ENCODE results near the gene MAP3K14. TPM values are rescaled to one million over a fixed set of nuclear protein-coding genes. Genes with fewer than 3 reads are reported as not detected.

The MAP3K14 gene
- total RNA-seq, 1 donor from 2014 or later = 9.8 TPM

DNA sequence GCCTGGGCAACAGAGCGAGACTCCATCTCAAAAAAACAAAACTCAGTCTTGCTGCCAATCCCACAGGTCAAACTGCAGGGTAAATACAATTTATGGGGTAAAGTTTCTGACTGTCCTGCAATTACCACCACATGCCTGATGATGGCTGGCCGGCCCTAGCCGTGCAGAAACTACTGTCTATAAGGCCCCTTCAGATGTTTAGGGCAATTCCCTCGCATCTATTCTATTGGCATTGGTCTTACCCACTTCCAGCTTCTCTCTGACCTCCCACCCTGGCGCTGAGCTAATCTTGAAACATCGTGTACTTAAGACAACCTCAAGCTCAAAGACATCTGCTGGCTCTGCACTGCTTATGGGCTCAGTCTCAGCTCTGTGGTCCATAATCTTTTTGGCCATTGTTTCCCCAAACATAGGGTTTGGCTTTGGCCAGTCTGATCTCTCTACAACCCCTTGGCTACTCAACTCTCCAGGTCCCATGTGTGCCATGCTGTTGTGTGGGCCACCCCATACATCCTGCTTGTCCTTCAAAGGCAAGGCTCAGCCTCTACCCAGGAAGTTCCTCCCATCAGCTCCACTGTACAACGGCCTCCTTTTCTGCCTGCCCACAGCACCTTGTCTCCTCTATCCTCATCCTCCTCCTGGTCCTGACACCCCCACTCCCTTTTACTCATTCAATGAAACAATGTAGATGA, 16.6 kb downstream of the MAP3K14 start:
- no peak overlapping the region for H3K4me3 Mint-ChIP-seq
- H3K4me1 Mint-ChIP-seq = peaks cover 27% of the 10 kb centered on the region
- peak overlapping the region; percentile 30 for H3K27ac Mint-ChIP-seq
- H3K27me3 Mint-ChIP-seq (ENCODE audit: low read depth) = no peaks in the 10 kb centered on the region
- DNase-seq (ENCODE audit: low spot score in 2 of 2, unreplicated experiment in 2 of 2) = no peak
- no peaks in the 10 kb centered on the region for H3K9me3 Mint-ChIP-seq
- H3K36me3 Mint-ChIP-seq = peaks cover 6% of the 10 kb centered on the region
- TF ChIP-seq, protein P1, sequence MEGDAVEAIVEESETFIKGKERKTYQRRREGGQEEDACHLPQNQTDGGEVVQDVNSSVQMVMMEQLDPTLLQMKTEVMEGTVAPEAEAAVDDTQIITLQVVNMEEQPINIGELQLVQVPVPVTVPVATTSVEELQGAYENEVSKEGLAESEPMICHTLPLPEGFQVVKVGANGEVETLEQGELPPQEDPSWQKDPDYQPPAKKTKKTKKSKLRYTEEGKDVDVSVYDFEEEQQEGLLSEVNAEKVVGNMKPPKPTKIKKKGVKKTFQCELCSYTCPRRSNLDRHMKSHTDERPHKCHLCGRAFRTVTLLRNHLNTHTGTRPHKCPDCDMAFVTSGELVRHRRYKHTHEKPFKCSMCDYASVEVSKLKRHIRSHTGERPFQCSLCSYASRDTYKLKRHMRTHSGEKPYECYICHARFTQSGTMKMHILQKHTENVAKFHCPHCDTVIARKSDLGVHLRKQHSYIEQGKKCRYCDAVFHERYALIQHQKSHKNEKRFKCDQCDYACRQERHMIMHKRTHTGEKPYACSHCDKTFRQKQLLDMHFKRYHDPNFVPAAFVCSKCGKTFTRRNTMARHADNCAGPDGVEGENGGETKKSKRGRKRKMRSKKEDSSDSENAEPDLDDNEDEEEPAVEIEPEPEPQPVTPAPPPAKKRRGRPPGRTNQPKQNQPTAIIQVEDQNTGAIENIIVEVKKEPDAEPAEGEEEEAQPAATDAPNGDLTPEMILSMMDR (IDR thresholded peaks at IDR 0.05; ENCODE audit: unreplicated experiment) = no peak

DNA sequence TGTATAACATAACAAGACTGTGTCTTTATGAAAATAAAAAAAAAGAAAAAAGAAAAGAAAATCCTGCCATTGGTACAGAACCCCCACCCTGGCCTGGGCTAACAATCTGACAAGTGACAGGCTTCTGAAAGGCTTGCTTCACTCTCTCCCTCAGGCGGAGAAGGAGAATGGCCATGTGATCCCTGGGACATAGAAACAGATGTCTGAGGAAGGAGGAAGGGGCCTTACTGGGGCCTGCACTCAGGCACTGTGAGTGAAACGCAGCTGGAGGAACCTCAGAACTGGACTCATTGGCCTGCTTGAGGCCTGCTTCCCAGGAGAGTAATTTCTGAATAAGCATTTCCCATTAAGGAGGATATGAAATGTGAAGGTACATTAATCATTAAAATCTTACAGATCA, 17.5 kb downstream of the MAP3K14 start:
- Mint-ChIP-seq H3K4me3 (no peak overlapping the region), H3K36me3 (peaks cover 1% of the 10 kb centered on the region), H3K27ac (peak overlapping the region; percentile 84), H3K4me1 (peaks cover 34% of the 10 kb centered on the region), H3K27me3 (ENCODE audit: low read depth) (no peaks in the 10 kb centered on the region), H3K9me3 (no peaks in the 10 kb centered on the region)
- DNase-seq (ENCODE audit: low spot score in 2 of 2, unreplicated experiment in 2 of 2) = no peak
- TF ChIP-seq, protein P1 (IDR thresholded peaks at IDR 0.05; ENCODE audit: unreplicated experiment) = no peak

DNA sequence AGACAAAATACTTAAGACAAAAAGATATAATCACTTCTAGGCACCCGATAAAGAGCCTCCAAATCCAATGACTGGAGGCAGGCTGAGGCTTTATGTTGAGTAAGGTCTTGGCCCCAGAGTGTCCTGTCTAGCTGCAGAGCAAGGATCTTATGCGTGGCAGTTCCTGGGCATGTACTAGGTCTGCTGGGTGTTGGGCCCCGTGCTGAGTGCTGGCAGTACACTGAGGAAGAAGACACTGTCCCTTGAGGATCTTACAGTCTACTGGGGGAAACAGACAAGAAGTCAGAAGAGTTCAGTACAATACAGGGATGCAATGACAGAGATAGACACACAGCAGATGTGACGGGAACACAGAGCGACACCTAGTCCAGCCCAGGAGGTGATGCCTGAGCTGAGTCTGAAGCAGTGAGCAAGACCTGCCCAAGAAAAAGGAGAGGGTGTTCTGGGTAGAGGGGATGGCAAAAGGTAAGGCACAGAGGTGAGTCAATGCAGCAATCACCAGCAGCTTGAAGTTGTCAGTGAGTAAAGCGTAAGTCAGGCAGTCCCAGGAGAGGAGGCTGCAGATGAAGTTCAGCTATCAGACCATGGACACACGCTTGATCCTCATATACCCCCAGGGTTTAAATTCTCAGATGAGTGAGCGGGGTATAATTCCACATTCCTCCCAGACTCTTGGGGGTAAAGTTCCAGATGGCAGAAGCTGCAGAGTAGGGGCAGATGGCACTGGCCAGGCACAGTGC, 18.1 kb downstream of the MAP3K14 start:
- TF ChIP-seq, protein P1 (IDR thresholded peaks at IDR 0.05; ENCODE audit: unreplicated experiment) = no peak
- H3K36me3 Mint-ChIP-seq = no peaks in the 10 kb centered on the region
- H3K4me3 Mint-ChIP-seq = no peak overlapping the region
- no peaks in the 10 kb centered on the region for H3K9me3 Mint-ChIP-seq
- no peaks in the 10 kb centered on the region for H3K27me3 Mint-ChIP-seq (ENCODE audit: low read depth)
- H3K4me1 Mint-ChIP-seq = peaks cover 41% of the 10 kb centered on the region
- no peak for DNase-seq (ENCODE audit: low spot score in 2 of 2, unreplicated experiment in 2 of 2)
- H3K27ac Mint-ChIP-seq = peak overlapping the region; percentile 84

DNA sequence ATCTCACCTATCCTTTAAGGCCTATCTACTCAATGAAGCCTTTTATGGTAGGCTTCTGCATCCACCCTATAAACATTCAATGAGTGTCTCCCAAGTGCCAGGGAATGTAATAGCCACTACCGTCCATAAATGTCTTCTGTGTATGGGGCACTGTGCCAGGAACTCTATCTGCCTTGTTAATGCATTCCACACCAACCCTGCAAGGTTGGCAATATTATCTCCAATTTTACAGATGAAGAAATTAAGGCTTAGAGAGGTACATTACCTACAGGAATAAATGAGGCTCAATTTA, 20.0 kb downstream of the MAP3K14 start:
- Mint-ChIP-seq H3K4me3 (no peak overlapping the region), H3K4me1 (peaks cover 49% of the 10 kb centered on the region), H3K9me3 (no peaks in the 10 kb centered on the region), H3K27me3 (ENCODE audit: low read depth) (no peaks in the 10 kb centered on the region), H3K27ac (no peak overlapping the region), H3K36me3 (no peaks in the 10 kb centered on the region)
- no peak for DNase-seq (ENCODE audit: low spot score in 2 of 2, unreplicated experiment in 2 of 2)
- TF ChIP-seq, protein P1 (IDR thresholded peaks at IDR 0.05; ENCODE audit: unreplicated experiment) = no peak

DNA sequence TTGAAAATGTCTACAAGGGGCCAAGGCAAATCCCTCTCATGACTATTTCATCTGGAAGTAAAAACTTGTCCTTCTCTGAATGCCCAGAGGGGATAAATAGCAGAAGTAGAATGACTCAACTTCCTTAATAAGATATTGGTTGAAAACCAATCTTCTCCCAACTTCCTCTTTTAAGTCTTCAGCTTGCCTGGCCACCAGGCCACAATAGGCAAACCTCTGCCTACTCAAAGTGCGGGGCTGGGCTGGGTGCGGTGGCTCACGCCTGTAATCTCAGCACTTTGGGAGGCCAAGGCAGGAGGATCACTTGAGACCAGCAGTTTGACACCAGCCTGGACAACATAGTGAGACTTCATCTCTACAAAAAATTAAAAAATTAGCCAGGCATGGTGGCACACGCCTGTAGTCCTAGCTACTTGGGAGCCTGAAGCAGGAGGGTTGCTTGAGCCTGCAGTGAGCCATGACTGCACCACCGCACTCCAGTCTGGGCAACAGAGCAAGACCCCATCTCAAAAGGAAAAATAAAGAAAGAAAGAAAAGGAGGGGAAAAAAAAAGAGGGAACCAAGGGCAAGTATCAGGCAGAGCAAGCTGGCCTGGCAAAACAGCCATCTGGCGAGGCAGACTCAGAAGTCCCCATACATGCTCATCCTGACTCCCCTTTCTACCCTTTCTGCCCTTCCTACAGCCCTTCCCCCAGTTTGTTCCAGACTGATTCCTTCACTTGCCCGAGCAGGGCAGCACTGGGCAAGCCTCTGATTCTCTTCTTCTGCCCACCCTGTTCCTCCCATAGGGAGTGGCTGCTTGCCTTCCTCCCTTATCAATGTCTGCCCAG, 20.6 kb downstream of the MAP3K14 start:
- no peak for DNase-seq (ENCODE audit: low spot score in 2 of 2, unreplicated experiment in 2 of 2)
- Mint-ChIP-seq H3K4me3 (no peak overlapping the region), H3K27ac (no peak overlapping the region), H3K9me3 (no peaks in the 10 kb centered on the region), H3K4me1 (peaks cover 49% of the 10 kb centered on the region), H3K36me3 (no peaks in the 10 kb centered on the region), H3K27me3 (ENCODE audit: low read depth) (no peaks in the 10 kb centered on the region)
- TF ChIP-seq, protein P1 (IDR thresholded peaks at IDR 0.05; ENCODE audit: unreplicated experiment) = no peak
